Measurements from ENCODE around the gene NCAM2.
"Not testable (repeated sequence)": the region's sequence is repeated elsewhere in the genome, so short reads cannot be mapped to it uniquely, and the experiment has no call there.

Gene NCAM2

DNA sequence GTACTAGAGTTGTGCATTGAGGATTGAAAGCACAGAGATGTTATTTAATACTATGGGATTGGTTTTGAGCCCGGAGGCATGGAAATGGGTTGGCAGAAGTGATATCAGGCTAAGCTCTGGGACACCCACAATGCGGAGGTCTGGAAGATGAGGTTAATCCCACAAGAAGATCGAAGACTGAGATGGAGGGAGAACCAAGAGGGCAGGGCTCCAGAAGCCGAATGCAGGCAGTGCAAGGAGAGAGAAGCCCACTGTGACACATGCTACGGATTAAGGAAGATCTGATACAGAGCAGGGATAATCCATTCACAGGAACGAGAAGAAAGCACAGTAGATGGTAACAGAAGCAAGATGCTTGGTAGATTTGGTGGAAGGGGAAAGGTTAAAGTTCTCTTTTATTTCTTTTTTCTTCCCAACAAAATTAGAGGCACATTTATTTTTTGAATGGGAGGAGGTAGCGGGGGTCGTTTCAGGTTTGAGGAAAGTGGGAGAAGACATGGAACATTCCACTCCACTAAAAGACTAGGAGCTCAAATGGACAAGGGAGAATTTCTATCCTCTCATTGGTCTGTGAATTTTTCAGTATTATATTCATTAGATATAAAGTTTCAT is 113.2 kb downstream of the NCAM2 start:
- no peak for DNase-seq

- DNase-seq = no peak
Measured at GRCh38 chr21:21114461-21114860, 116.3 kb downstream of the NCAM2 start.

DNA sequence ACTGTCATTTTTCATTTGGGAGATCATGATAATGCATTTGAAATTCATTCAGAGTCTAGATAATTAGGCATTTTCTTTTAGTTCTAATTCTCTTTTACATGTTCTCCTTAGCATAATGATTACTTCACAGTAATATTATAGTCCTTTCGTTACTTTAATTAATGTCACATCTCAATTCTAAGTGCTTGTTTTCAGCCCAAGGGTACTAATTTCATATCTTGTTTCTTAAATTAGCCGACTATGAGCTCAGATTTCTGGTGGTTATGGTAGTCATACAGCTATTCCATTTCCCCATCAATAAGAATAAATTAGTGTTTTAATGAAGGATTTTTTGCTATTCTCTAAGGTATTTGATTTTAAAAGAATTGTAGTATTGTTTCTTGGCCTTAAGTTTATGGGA is 120.9 kb downstream of the NCAM2 start:
- DNase-seq = no peak

GRCh38 chr21:21122680-21123079 is 124.5 kb downstream of the NCAM2 start:
- no peak for DNase-seq

DNA sequence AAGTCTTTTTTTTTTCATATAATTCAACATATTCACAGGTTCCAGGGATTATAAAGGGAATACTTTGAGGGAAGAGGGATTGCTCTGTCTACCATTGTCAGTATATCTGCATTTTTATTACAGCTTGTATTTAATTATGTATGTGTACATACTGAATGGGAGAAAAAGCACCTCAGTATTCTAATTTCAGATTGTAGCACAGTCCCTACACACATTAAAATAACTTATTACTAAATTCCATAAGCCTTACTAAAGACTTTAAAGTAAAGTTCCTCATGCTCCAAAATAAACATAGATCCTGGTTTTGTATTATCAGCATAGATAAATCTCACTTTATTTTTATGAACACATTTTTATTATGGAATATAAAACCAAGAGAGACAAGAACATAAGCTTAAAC is 134.2 kb downstream of the NCAM2 start:
- DNase-seq = no peak

- no peak for DNase-seq
Measured at GRCh38 chr21:21137986-21138385, 139.8 kb downstream of the NCAM2 start.

DNA sequence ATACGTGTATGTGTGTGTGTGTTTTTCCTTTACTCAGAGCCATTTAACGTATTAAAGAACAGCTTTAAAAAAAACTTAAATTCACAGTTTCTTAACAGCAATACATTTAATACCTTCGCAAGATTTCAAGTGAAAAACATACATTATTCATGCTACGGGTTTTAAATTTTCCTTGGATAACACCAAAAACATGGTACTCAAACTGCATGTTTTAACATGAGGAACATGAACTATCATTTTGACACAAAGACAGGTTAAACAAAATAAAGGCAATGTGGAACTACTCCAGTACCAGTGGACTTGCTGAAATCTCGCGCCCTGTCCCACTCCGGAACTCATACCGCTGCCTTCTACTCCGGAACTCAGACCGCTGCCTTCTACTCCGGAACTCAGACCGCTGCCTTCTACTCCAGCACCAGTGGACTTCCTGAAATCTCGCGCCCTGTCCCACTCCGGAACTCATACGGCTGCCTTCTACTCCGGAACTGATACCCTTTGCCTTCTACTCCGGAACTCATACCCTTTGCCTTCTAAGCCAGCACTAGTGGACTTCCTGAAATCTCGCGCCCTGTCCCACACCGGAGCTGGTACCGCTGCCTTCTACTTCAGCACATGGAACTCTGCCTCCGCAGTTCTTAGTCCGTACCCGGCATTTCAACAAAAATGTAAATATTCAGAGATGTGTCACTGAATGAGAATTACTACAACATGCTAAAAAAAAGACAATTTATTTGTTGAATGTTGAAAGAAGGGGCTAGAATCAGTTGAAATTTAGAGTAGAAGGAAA is 148.6 kb downstream of the NCAM2 start:
- DNase-seq = no peak

GRCh38 chr21:21147374-21147745 is 149.2 kb downstream of the NCAM2 start:
- no peak for DNase-seq

DNA sequence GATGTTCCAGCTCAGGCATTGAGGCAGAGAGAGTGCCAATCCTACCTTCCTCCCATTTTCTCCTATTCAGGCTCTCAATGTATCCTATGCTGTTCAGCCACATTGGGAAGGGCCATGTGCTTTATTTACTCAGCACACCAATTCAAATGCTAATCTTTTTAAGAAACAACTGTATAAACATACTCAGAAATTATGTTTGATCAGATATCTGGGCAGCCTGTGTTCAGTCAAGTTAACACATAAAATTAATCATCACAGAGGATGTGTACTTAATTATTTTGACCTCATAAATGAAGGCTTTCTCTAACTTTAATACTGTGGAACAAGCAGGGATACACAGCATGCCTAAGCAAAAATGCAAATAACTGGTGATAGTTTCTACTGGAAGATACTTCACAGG is 149.8 kb downstream of the NCAM2 start:
- no peak for DNase-seq

DNA sequence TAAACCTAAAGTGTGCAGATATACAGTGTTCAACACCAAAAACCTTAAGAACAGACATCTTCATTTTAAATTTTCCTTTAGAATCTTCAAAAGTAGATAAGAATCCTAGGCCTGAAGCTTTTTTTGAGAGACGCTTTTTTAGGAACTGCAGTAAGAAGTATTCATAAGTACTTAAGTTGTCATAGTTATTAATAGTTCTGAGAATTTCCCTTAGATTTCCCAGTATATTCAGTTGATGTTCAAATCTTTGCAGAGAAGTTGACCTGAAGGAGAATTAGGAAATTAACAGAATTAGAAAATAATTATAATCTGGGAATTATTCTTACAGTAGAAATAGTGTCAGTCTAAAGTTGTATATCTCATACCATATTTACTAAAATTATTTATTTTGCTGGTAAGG is 150.3 kb downstream of the NCAM2 start:
- no peak for DNase-seq

GRCh38 chr21:21149445-21149844 is 151.2 kb downstream of the NCAM2 start:
- not testable (repeated sequence) for DNase-seq

DNA sequence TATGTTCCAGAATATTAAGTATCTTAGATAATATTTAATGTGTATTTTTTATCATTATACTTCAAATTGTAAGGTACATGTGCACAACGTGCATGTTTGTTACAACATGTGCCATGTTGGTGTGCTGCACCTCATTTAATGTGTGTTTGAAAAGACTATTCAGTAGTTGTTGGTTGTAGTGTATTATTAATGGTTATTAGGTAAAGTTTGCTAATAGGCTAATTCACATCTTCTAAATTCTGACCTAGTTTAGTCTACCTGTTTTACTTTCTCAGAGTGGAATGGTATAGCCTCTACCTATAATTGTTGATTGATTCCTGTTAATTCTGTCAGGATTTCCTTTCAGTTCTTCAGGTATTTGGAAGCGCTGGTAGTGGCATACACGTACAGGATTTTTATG is 153.0 kb downstream of the NCAM2 start:
- DNase-seq = no peak

- DNase-seq = no peak
Measured at GRCh38 chr21:21156397-21156796, 158.2 kb downstream of the NCAM2 start.

GRCh38 chr21:21156957-21157356 is 158.7 kb downstream of the NCAM2 start:
- no peak for DNase-seq

GRCh38 chr21:21158376-21158918 is 160.2 kb downstream of the NCAM2 start:
- DNase-seq = no peak

DNA sequence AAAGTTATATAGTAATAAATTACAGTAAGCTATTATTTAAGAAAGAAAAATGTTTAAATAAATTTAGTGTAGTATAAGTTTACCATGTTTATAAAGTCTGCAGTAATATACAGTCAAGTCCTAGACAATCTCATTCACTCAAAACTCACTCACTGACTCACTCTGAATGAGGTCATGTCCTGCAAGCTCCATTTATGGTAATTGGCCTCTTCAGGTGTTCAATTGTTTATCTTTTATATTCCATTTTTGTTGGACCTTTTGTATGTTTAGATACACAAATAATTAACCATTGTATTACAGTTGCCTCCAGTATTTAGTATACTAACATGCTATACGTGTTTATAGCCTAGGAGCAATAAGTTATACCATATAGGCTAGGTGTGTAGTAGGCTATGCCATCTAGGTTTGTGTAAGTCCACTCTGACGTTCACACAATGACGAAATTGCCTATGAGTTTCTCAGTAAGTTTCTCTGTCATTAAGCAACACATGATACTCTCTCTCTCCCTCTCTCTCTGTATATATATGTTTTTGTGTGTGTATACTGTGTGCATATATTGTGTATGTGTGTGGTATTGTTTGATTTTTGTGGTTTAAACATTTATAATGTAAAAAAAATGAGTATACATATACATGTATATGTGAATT is 161.2 kb downstream of the NCAM2 start:
- no peak for DNase-seq

DNA sequence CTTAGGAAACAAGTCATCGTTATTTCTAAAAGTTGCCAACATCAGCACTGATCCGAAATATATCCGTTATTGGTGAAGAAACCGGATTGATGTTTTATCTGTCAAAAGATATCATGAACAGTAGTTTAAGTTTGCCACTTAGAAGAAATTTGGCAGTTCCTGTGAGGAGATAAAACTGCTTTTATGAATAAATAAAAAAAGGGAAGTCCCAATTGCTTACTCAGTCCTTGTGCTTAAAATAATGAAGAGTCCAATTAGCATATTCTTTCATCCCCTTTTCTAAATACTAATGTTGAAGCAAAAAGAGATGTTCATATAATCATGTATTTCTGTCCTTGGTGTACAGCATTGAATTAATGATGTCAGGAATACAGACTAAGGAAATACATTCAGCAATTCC is 164.6 kb downstream of the NCAM2 start:
- DNase-seq = no peak

- DNase-seq = peak; percentile 24
Measured at GRCh38 chr21:21163904-21164303, 165.7 kb downstream of the NCAM2 start.

GRCh38 chr21:21165063-21165645 is 166.9 kb downstream of the NCAM2 start:
- DNase-seq = no peak

GRCh38 chr21:21174676-21175075 is 176.5 kb downstream of the NCAM2 start:
- no peak for DNase-seq

GRCh38 chr21:21175798-21176334 is 177.7 kb downstream of the NCAM2 start:
- DNase-seq = no peak

DNA sequence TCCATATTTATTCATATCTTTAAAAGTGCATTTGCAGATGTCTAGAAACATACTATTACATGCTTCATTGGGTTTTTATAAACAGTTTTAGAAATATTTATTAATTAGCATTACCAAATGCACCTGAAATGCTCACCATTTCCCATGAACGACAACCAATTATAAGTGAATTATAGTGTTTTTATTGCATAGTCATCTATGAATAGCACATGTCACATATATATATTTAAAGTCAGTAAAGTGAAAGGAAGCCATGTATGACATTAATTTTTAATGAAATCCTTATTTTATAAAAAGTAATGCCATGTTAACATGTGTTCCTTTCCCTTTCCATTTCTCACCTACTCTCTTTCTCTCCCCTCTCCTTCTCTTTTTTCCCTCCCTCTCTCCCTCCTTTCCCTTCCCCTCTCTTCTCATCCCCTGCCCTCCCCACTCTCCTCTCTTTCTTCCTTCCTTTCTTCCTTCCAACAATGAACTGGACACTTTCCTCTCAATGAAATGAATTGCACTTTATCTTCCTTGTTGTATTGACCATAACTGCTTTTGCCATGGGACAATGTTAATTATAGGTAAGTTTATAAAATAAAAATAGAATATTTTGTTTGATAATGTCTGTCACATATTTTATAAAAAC is 179.3 kb downstream of the NCAM2 start:
- DNase-seq = no peak

All from CD4-positive, alpha-beta T cell treated with Interleukin-12 subunit alpha and Interleukin-12 subunit beta, for 1 hour (primary cell).